Endometrial microvascular endothelial cells (primary cell): Measurements from ENCODE around the gene OAS2. TPM values are rescaled to one million over a fixed set of nuclear protein-coding genes. Genes with fewer than 3 reads are reported as not detected.
"Not testable (repeated sequence)": the region's sequence is repeated elsewhere in the genome, so short reads cannot be mapped to it uniquely, and the experiment has no call there.

Experiments used
- in situ Hi-C: cut with HindIII; loops from 2 replicates; pipeline ENCODE4 v1.10.0; 2017; ENCODE audit warnings: low sequenced_read_pairs, low pct_unique_long_range_greater_than_20kb; ENCODE audit errors: inconsistent ontology term
- total RNA-seq: library from RNA; depleted of rRNA; stranded (reverse); fragments of >200 nt; gene quantifications from one replicate; pipeline ENCODE4 v1.2.3, GENCODE V29; 2015; ENCODE audit errors: inconsistent ontology term

OAS2 gene
- total RNA-seq, 1 donor from 2014 or later: 50.3 TPM

DNA sequence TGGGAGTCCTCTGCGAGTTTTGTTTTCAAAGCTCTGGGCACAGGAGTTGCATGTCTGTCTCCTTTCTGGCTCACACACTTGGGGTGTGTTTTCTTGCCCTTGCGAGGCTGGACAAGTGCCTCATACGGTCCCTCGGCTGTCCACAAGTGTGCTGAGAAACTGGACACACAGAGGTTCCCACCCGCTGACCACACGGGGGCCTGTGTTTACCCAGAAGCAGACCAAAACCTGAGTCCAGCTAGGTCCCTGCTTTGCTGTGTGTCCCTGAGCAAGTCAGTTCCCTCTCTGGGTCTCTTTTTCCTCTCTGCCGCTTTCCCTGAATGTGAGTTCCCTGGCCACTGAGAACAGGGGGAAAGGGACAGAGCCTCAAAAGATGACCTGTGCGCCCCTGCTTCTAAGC lies 678 bp upstream of the OAS2 start:
- in situ Hi-C loops: no loop called here

GRCh38 chr12:112979041-112979680 lies 842 bp downstream of the OAS2 start:
- in situ Hi-C loops: no loop called here

DNA sequence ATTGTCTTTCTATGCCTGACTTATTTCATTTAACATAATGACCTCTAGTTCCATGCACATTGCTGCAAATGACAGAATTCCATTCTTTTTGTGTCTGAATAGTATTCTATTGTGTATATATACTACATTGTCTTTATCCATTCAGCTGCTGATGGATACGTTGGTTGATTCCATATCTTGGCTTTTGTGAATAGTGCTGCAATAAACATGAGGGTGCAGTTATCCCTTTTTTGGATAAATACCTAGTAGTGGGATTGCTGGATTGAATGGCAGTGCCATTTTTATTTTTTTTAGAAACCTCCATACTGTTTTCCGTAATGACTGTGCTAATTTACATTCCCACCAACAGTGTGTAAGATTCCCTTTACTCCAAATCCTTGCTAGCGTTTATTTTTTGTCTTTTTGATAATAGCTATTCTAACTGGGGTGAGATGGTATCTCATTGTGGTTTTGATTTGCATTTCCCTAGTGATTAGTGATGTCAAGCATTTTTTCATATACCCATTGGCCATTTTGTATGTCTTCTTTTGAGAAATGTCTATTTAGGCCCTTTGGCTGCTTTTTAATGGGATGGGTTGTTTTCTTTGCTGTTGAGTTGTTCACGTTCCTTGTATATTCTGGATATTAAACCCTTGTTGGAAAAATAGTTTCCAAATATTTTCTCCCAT lies 2.3 kb downstream of the OAS2 start:
- in situ Hi-C loops: no loop called here

- in situ Hi-C loops: no loop called here
These were observed 7.4 kb downstream of the OAS2 start for GRCh38 chr12:112985642-112986290.

DNA sequence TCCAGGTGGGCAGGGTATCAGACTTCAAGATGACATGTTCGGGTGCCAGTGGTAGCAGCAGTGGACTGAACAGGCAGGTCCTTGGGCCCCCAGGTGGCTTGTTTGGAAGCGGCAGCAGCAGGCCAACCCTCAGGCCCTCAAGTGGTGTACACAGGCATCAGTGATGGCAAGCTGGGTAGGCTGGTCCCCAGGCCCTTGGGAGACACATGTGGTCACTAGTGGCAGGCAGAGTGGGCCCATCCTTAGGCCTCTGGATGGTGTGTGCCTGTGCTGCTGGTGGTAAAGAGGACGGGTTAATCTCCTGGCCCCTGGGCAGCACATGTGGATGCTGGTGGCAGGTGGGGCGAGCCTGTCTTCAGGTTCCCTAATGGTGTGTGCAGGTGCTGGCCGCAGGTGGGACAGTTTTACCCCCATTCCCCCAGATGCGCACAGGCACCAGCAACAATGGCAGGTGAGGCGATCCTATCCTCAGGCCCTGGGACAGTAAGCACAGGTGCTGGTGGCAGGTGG lies 8.0 kb downstream of the OAS2 start:
- in situ Hi-C loops: no loop called here

DNA sequence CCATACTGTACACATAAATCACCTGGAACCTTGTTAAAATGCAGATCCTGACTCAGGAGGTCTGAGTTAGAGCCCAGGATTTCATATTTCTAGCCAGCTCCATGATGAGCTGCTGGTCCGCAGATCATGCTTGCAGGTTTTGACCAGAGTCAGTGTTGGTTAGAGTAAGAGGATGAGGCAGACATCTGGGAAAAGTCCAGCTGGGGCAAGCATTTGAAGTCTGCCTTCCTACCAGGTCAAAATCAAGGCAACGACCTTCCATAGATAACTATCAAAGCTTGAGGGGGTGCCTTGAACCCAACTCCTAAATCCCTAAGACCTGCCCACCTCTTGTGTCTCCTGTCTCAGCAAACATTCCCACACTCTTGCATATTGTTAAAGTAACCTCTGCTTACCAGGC lies 9.2 kb downstream of the OAS2 start:
- in situ Hi-C loops: no loop called here

DNA sequence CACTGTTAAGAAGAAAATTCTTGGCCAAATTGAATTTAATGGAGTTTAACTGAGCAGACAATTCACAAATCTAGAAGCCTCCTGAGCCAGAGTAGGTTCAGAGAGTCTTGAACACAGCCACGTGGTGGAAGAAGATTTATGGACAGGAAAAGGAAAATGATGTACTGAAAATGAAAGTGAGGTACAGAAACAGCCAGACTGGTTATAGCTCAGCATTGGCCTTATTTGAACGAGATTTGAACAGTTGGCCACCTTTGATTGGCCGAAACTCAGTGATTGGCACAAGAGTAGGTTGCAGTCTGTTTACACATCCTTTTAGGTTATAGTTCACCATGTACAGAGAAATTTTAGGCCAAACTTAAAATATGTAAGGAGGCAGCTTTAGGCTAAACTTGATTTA lies 9.9 kb downstream of the OAS2 start:
- in situ Hi-C loops: no loop called here

GRCh38 chr12:112988823-112989385 lies 10.6 kb downstream of the OAS2 start:
- in situ Hi-C loops: not testable (repeated sequence)

- in situ Hi-C loops: no loop called here
These were observed 11.5 kb downstream of the OAS2 start for GRCh38 chr12:112989806-112990205.

GRCh38 chr12:112992541-112993398 lies 14.5 kb downstream of the OAS2 start:
- in situ Hi-C loops: no loop called here

GRCh38 chr12:112995008-112995407 lies 16.7 kb downstream of the OAS2 start:
- in situ Hi-C loops: no loop called here

DNA sequence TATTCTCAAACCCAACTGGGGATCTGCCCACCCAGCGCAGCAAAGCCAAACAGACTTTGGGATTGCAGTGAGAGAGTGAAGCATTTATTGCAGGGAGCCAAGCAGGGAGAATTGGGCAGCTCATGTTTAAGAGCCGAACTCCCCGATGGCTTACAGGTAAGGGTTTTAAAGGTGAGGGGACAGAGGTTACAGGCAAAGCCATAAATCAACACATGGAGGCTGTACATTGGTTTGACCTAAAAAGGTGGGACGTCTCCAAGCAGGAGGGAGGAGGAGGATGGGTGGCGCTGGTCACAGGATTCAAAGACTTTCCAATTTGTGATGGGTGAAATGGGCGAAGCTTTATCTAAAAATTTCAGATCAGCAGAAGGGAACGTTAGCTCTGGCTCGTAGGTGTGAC lies 18.2 kb downstream of the OAS2 start:
- in situ Hi-C loops: no loop called here

DNA sequence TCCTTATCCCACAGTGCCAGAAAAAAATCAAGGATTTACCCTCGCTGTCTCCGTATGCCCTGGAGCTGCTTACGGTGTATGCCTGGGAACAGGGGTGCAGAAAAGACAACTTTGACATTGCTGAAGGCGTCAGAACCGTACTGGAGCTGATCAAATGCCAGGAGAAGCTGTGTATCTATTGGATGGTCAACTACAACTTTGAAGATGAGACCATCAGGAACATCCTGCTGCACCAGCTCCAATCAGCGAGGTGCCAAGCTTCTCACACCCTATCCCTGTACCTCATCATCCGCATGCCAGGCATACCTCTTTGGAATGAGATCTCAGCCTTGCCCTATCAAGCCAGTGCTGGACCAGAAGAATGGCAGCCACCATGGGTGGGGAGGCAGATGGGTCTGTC lies 19.2 kb downstream of the OAS2 start:
- in situ Hi-C loops: no loop called here

DNA sequence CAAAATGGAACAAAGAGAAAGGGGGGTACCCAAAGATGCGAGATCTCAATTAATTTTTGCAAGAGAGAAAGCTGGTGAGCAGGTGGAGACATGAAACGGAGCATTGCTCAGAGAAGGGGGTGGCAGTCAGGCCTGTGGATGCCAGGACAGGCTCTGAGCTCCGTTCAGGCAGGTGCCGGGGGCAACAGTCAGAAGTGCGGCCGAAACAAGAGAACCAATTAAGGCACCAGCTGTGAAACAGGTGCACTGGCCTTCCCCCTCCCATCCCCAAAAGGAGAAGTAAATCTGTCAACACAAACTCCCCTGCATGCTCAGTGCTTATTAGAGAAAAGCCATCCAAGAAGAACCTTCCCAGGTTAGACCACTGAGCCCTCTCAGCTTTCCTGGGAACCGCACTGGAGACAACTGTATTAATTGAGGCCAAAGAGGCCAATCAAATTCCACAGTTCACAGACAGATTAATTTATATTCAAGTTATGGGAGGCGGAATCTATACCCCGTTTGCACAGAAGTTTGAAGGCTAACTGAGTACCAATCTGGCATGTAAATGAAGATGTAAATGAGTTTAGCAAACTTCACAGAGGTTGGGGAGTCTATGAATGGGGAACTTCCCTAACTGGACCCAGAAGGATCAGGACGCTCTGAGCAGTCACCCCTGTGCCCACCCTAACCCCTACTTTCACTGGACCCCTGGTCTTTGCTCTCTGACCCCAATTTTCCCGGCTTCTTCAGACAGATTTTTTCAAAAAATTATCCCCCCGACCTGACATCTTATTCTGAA lies 20.9 kb downstream of the OAS2 start:
- in situ Hi-C loops: no loop called here

DNA sequence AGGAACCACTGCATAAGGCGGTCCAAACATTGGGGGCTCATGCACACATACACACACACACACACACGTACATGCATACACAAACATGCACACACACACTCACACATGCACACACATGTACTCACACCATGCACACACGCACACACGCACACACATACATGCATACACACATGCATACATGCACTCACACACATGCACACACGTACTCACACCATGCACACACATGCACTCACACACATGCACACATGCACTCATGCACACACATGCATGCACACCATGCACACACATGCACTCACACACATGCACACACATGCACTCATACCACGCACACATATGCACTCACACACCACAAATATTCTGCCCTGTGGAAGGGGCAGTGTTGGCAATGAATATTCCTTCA lies 22.1 kb downstream of the OAS2 start:
- in situ Hi-C loops: no loop called here

GRCh38 chr12:113002155-113002554 lies 23.8 kb downstream of the OAS2 start:
- in situ Hi-C loops: no loop called here

GRCh38 chr12:113002676-113003075 lies 24.4 kb downstream of the OAS2 start:
- in situ Hi-C loops: no loop called here

DNA sequence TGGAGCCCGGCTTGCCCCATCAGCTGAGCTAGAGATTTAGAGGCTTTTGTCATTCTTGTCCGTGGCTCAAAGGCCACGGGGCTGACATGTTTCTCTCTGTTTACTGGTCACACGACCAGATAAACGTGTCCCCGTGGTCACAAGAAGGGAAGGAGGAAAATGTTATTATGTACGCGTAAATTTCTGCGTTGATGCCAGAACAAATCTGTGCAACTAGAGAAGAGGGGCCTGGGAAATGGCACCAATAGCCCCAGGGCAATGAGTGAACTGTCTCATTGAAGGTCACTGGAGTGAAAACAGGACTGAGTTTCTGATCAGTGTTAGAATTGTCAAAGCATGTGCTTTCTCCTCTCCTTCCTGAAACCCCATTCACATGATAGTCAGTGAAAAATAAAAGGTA lies 25.3 kb downstream of the OAS2 start:
- in situ Hi-C loops: no loop called here
